CD14-positive monocyte (primary cell): Measurements from ENCODE around the gene NXT1. TPM values are rescaled to one million over a fixed set of nuclear protein-coding genes. Genes with fewer than 3 reads are reported as not detected.
"Not testable (repeated sequence)": the region's sequence is repeated elsewhere in the genome, so short reads cannot be mapped to it uniquely, and the experiment has no call there.

Experiments
- DNase-seq, 3 donors: peaks; one replicate each; pipeline ENCODE4 v3.0.0-alpha.2; 2011 to 2022
- H2AFZ ChIP-seq: 2 replicates; pipeline ENCODE4 v1.6.0; 2012; ENCODE audit warnings: mild to moderate bottlenecking, low read depth, low read length, inconsistent platforms; ENCODE audit not compliant: insufficient read depth, poor library complexity, severe bottlenecking
- H3K27ac ChIP-seq, 2 donors: 1 replicate in 1 of 2; 2 replicates in 1 of 2; pipeline ENCODE4 v1.5.1; 2012 to 2013; ENCODE audit warnings: low read length in 2 of 2, control low read depth in 1 of 2, inconsistent platforms in 1 of 2, low read depth in 1 of 2, mild to moderate bottlenecking in 1 of 2
- H3K27me3 ChIP-seq, 2 donors: one replicate each; pipeline versions ENCODE4 v1.6.0 to v1.6.1; 2011 to 2013; ENCODE audit warnings: low read length in 2 of 2; ENCODE audit not compliant: control insufficient read depth in 2 of 2, insufficient read depth in 2 of 2
- H3K36me3 ChIP-seq, 2 donors: replicated peaks in 1 of 2; 1 replicate in 1 of 2; 2 replicates in 1 of 2; pipeline versions ENCODE4 v1.5.1 to v1.6.1; 2012 to 2013; ENCODE audit warnings: low read length in 2 of 2, control low read depth in 1 of 2, inconsistent platforms in 1 of 2, mild to moderate bottlenecking in 1 of 2; ENCODE audit not compliant: insufficient read depth in 2 of 2, control insufficient read depth in 1 of 2
- H3K4me1 ChIP-seq, 2 donors: 1 replicate in 1 of 2; 2 replicates in 1 of 2; pipeline versions ENCODE4 v1.5.1 to v1.6.1; 2012 to 2013; ENCODE audit warnings: low read length in 2 of 2, control low read depth in 1 of 2, inconsistent platforms in 1 of 2, mild to moderate bottlenecking in 1 of 2, moderate library complexity in 1 of 2; ENCODE audit not compliant: insufficient read depth in 2 of 2, control insufficient read depth in 1 of 2
- H3K4me2 ChIP-seq: replicated peaks from 2 replicates; pipeline ENCODE3; 2012; ENCODE audit warnings: low read length, moderate library complexity, mild to moderate bottlenecking; ENCODE audit not compliant: poor library complexity, severe bottlenecking; ENCODE audit errors: extremely low read depth
- H3K4me3 ChIP-seq, 3 experiments: fragments of 200-600 bp in 1 of 3; sonication (generic) in 1 of 3; replicated peaks in 1 of 3; 1 replicate in 2 of 3; 2 replicates in 1 of 3; pipeline ENCODE4 v1.5.1; 2011 to 2013; ENCODE audit warnings: low read length in 3 of 3, mild to moderate bottlenecking in 3 of 3, control low read depth in 2 of 3, low read depth in 2 of 3, inconsistent platforms in 1 of 3, moderate library complexity in 1 of 3
- H3K79me2 ChIP-seq: 2 replicates; pipeline ENCODE4 v1.6.0; 2012; ENCODE audit warnings: mild to moderate bottlenecking, control low read depth, inconsistent platforms, low read length, moderate library complexity; ENCODE audit not compliant: insufficient read depth
- H3K9ac ChIP-seq: 2 replicates; pipeline ENCODE4 v1.6.0; 2017; ENCODE audit warnings: low read length, mild to moderate bottlenecking; ENCODE audit not compliant: insufficient read depth, poor library complexity, severe bottlenecking
- H3K9me3 ChIP-seq, 2 donors: replicated peaks in 1 of 2; 1 replicate in 1 of 2; 2 replicates in 1 of 2; pipeline versions ENCODE4 v1.5.1 to v1.6.1; 2012 to 2013; ENCODE audit warnings: low read length in 2 of 2, control low read depth in 1 of 2; ENCODE audit not compliant: control insufficient read depth in 1 of 2, insufficient read depth in 1 of 2
- H4K20me1 ChIP-seq: 2 replicates; pipeline ENCODE4 v1.6.0; 2012; ENCODE audit warnings: mild to moderate bottlenecking, low read length, control low read depth, moderate library complexity; ENCODE audit not compliant: insufficient read depth
- H3K27ac Mint-ChIP-seq, 7 donors: one replicate each; pipeline ENCODE4 v1.8.0; 2020; ENCODE audit warnings: mild to moderate bottlenecking in 7 of 7, mixed read lengths in 7 of 7, moderate library complexity in 6 of 7, inconsistent platforms in 2 of 7
- H3K27me3 Mint-ChIP-seq, 3 donors: one replicate each; pipeline ENCODE4 v1.8.0; 2021 to 2022; ENCODE audit warnings: low read depth in 3 of 3, mild to moderate bottlenecking in 3 of 3, mixed read lengths in 3 of 3, moderate library complexity in 3 of 3, inconsistent platforms in 1 of 3
- H3K36me3 Mint-ChIP-seq, 2 donors: one replicate each; pipeline ENCODE4 v1.8.0; 2020; ENCODE audit warnings: mixed read lengths in 2 of 2, inconsistent platforms in 1 of 2, mild to moderate bottlenecking in 1 of 2
- H3K4me1 Mint-ChIP-seq: one replicate; pipeline ENCODE4 v1.8.0; 2020; ENCODE audit warnings: mild to moderate bottlenecking, mixed read lengths
- H3K4me3 Mint-ChIP-seq, 2 donors: one replicate each; pipeline ENCODE4 v1.8.0; 2020; ENCODE audit warnings: mild to moderate bottlenecking in 2 of 2, mixed read lengths in 2 of 2, moderate library complexity in 1 of 2
- H3K9me3 Mint-ChIP-seq, 7 donors: one replicate each; pipeline ENCODE4 v1.8.0; 2020 to 2022; ENCODE audit warnings: mixed read lengths in 7 of 7, mild to moderate bottlenecking in 6 of 7, moderate library complexity in 6 of 7, inconsistent platforms in 2 of 7
- WGBS: methylation state at CpG from one replicate; pipeline ENCODE4 v1.1.5; 2013; ENCODE audit warnings: missing lambda C conversion rate; ENCODE audit not compliant: insufficient coverage; 5-methylcytosine and 5-hydroxymethylcytosine counted together
- intact Hi-C, 2 donors: fragments of 100-400 bp; cut with micrococcal nuclease; formaldehyde crosslinking; loops; one replicate each; pipeline versions ENCODE4 v1.15.0 to v1.15.1; 2023
- polyA plus RNA-seq, 3 donors: library from polyadenylated mRNA; depleted of rRNA in 1 of 3; unstranded in 2 of 3; stranded (reverse) in 1 of 3; fragments of 300-500 nt in 2 of 3; fragments of >200 nt in 1 of 3; fragmentation: Illumina TruSeq in 2 of 3; gene quantifications; 1 replicate in 2 of 3; 2 replicates in 1 of 3; pipeline ENCODE4 v1.2.3, GENCODE V29; 2012 to 2021
- TF ChIP-seq, protein P1 (sequence below): fragments of 200-600 bp; IDR thresholded peaks from one replicate; pipeline ENCODE4 v1.8.0; 2022; ENCODE audit warnings: antibody characterized with exemption, mild to moderate bottlenecking

The NXT1 gene
- polyA plus RNA-seq, 3 donors, result 37.8 to 140 (median 39.4) TPM

DNA sequence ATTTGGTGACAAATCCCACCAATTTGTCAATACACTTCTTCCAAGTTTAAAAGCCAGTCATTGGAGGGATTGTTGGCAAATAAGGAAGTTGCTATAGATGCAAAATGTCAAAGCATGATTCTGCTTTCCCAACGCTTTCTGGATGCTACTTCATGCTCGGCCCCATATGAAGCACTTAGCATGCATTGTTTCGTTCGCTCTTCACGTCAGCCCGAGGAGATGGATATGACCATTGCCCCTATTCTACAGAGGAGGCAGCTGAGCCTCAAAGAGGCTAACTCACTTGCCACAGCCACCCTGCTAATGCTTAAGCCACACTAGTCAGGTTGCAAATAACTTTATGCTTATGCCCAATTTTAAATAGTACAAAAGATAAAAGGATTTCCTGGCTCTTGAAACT, 2.8 kb upstream of the NXT1 start:
- Histone ChIP-seq H2AFZ (no peak overlapping the region), H3K27ac (no peak overlapping the region), H3K4me1 (peaks cover 22 to 28% of the 10 kb centered on the region in 2 donors), H3K9ac (no peak overlapping the region), H4K20me1 (peaks cover 6% of the 10 kb centered on the region), H3K4me3 (no peak overlapping the region), H3K9me3 (no peaks in the 10 kb centered on the region), H3K4me2 (no peak overlapping the region), H3K36me3 (no peaks in the 10 kb centered on the region), H3K79me2 (peaks cover 23% of the 10 kb centered on the region), H3K27me3 (no peaks in the 10 kb centered on the region)
- H3K9me3 Mint-ChIP-seq, result peaks cover 0 to 2% (median 0%) of the 10 kb centered on the region in 7 donors
- H3K4me1 Mint-ChIP-seq, result peaks cover 19% of the 10 kb centered on the region
- peak in 1 of 3 donors; percentile 29 for DNase-seq
- H3K4me3 Mint-ChIP-seq, result no peak overlapping the region
- 77% methylated on average over 5 of the region's 6 CpGs for WGBS
- no peaks in the 10 kb centered on the region for H3K36me3 Mint-ChIP-seq
- intact Hi-C loops, result loop anchor here (2.0 to 10.0 kb wide), 4 partner anchors 13 to 653 kb away; no protein-coding TSS in a partner anchor
- TF ChIP-seq, protein P1, sequence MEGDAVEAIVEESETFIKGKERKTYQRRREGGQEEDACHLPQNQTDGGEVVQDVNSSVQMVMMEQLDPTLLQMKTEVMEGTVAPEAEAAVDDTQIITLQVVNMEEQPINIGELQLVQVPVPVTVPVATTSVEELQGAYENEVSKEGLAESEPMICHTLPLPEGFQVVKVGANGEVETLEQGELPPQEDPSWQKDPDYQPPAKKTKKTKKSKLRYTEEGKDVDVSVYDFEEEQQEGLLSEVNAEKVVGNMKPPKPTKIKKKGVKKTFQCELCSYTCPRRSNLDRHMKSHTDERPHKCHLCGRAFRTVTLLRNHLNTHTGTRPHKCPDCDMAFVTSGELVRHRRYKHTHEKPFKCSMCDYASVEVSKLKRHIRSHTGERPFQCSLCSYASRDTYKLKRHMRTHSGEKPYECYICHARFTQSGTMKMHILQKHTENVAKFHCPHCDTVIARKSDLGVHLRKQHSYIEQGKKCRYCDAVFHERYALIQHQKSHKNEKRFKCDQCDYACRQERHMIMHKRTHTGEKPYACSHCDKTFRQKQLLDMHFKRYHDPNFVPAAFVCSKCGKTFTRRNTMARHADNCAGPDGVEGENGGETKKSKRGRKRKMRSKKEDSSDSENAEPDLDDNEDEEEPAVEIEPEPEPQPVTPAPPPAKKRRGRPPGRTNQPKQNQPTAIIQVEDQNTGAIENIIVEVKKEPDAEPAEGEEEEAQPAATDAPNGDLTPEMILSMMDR, result no peak
- H3K27me3 Mint-ChIP-seq, result no peaks in the 10 kb centered on the region
- no peak overlapping the region for H3K27ac Mint-ChIP-seq

DNA sequence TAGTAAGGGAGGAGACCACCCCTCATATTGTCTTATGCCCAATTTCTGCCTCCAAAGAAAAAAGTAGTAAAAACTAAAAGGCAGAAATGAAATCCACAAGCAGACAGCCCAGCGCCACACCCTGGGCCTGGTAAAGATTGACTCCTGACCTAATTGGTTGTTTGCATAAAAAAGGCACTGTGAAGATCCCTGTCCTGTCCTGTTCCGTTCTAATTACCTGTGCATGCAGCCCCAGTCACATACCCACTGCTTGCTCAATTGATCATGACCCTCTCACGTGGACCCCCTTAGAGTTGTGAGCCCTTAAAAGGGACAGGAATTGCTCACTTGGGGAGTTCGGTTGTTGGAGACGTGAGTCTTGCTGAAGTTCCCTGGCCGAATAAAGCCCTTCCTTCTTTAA, 2.1 kb upstream of the NXT1 start:
- not testable (repeated sequence) for H2AFZ ChIP-seq, H3K9ac ChIP-seq, H3K4me3 ChIP-seq, H3K9me3 Mint-ChIP-seq, H3K27me3 Mint-ChIP-seq, DNase-seq, H3K9me3 ChIP-seq, H3K36me3 Mint-ChIP-seq, H3K27ac ChIP-seq, H4K20me1 ChIP-seq, H3K4me2 ChIP-seq, H3K36me3 ChIP-seq, H3K27me3 ChIP-seq
- peaks cover 31% of the 10 kb centered on the region for H3K79me2 ChIP-seq
- peaks cover 22 to 28% of the 10 kb centered on the region in 2 donors for H3K4me1 ChIP-seq
- H3K4me3 Mint-ChIP-seq, result peak overlapping the region in 1 of 2 donors; percentile 30
- H3K4me1 Mint-ChIP-seq, result peaks cover 20% of the 10 kb centered on the region
- H3K27ac Mint-ChIP-seq, result peak overlapping the region in 4 of 7 donors; percentile 32 to 69 (median 64)
- 94% methylated on average over 5 of the region's 6 CpGs for whole genome bisulfite sequencing
- intact Hi-C loops, result loop anchor here (2.0 to 10.0 kb wide), 4 partner anchors 14 to 654 kb away; no protein-coding TSS in a partner anchor
